ENCODE data around the gene TRIM23.
A peak's percentile ranks its signal among the peaks of the same experiment; 100 is the strongest.

The TRIM23 gene

DNA sequence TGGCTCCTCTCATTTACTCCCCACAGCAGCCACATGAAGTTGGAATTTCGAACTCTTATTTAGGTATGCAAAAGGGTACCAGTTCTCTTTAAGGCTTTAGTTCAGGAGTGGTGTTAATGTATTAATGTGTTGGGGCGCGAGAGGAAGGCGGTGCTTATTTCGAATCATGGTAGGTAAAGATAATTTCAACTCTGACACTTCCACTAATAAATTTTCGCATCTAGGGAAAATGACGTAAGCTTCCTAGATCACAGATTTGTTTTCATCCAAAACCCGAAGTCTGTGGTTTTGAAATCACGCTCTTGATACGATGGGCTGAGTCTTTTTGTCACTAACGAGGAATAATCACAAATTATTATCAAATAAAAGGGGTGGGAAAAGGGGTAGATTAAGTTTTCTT, 60.4 kb downstream of the TRIM23 start:
- DNase-seq = no peak

DNA sequence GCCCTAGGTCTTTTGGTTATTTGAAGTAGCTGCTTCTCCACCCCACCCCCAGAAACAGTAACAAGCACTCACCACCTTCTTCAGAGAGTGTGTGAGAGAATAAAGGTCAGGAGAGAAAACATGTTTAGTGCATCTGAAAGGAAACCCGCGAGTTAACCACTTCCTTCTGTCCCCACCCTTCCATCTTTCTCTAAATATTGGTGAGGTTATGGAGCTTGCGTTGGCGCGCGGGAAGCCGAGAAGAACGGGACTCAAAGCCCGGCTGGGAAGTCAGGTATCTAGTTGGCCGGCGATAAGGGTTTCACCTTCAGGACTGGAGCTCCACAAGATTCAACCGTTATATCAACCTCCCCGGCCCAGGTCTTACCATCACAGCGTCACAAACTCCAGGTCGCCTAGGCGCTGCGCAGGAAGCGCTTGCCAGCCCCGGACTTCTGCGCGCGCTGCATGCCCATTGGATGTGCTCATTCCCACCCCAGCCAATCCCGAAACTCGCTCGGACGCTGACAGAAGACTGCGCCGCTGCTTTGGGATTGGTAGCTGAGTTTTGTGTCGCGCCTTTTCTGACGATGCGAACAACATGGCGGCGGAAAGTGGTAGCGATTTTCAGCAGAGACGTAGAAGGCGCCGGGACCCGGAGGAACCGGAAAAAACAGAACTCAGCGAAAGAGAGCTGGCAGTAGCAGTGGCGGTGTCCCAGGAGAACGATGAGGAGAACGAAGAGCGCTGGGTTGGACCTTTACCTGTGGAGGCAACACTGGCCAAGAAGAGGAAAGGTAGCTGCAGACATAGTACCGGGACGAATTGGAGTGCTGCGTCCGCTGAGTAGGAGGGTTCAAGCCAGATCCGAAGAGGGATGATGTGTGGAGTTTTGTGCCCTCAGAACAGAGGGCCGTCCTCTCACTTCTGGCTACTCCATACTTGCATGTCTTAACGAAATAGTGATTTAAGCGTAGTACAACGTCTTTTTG, 61.1 kb downstream of the TRIM23 start, which contains the start of the genes CENPK and PPWD1:
TSS of gene CENPK (minus strand) at position 438 of the 971 bp plus-strand sequence. CDS start 8,261 bp downstream, outside the sequence.
TSS of gene PPWD1 (plus strand) at position 566 of the 971 bp plus-strand sequence. CDS start at position 581, 15 bp downstream.
- DNase-seq = peak; percentile 66

GRCh38 chr5:65556718-65557117, 67.4 kb downstream of the TRIM23 start:
- DNase-seq = no peak

GRCh38 chr5:65556181-65556580, 68.0 kb downstream of the TRIM23 start:
- DNase-seq = no peak

DNA sequence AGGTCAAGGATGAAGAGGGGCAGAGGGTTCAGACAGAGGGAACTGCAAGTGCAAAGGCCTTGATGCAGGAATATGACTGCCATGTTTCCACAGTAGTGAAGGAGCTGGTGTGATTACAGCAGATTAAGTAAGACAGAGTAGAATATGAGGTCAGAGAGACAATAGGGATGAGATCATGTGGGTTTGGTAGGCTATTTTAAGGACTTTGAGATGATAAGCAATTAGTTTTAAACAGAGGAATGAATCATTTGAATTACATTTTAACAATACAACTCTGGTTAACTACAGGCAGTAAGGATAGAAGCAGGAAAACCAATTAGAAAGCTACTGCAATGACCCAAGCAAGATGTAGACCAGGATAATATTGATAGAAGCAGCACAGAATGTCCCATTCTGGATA, 68.8 kb downstream of the TRIM23 start:
- no peak for DNase-seq

GRCh38 chr5:65553941-65554340, 70.2 kb downstream of the TRIM23 start:
- DNase-seq = no peak

DNA sequence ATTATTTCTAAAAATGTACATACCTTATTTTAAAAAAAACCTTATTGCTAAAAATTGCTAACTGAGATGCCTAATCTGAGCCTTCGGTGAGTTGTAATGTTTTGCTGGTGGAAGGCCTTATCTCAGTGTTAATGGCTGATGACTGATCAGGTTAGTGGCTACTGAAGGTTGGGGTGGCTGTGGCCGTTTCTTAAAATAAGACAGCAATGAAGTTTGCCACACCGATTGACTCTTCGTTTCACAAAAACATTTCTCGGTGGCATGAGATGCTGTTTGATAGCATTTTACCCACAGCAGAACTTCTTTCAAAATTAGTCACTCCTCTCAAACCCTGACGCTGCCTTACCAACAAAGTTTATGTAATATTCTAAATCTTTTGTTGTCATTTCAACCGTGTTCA, 75.9 kb downstream of the TRIM23 start:
- no peak for DNase-seq

DNA sequence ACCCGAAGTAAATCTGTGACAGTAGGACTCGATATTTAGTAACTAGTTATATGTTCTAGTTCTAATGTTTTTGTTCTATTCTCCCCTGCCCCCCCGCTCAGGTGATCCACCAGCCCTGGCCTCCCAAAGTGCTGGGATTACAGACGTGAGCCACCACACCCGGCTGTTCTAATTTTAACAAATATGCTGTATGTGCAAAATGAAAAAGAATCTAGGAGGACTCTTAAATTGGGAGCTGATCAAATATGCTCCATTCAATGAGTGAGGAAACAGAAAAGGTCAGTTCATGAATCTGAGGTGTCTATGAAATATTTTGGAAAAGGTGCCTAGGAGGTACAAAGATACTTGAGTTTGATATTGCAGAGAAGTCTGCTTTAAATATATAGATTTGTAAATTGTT, 78.0 kb downstream of the TRIM23 start:
- no peak for DNase-seq

DNA sequence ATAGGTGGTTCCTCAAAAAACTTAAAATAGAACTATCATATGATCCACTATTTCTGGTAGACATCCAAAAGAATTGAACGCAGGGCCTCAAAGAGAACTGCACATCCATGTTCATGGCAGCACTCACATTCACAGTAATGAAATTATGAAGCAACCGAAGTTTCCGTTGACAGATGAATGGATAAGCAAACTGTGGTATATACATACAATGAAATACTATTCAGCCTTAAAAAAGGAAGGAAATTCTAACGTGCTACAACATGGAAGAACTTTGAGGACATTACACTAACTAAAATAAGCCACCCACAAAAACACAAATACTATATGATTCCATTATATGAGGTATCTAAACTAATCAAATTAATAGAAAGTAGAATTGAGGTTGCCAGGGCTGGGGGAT, 79.7 kb downstream of the TRIM23 start:
- DNase-seq = no peak

DNA sequence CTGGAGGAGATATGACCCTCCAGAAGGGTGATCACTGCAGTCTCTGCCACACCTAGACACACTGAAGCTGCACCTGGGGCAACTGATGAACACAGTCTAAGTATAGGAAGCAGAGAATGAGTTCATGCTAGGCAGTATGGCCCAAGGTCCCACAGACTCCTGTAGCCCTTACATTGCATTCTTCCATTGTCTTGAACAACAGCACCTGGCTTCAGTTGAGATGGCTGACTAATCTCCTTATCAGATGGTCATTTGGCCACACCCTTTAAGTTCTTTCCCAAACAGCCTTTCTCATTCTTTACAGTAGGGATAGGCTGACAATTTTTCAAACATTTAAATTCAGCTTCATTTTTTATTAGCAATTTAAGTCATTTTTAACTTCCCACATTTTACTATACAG, 84.3 kb downstream of the TRIM23 start:
- no peak for DNase-seq
